GM21526 (cell line): Measurements from ENCODE around the gene METTL6.
"Not testable (repeated sequence)": the region's sequence is repeated elsewhere in the genome, so short reads cannot be mapped to it uniquely, and the experiment has no call there.

Source experiments
- ATAC-seq: cut with Tn5 transposase; IDR thresholded peaks from one replicate; pipeline ENCODE4 v1.9.1; 2021; ENCODE audit warnings: moderate library complexity; ENCODE audit not compliant: unreplicated experiment, low FRiP score

The METTL6 gene

DNA sequence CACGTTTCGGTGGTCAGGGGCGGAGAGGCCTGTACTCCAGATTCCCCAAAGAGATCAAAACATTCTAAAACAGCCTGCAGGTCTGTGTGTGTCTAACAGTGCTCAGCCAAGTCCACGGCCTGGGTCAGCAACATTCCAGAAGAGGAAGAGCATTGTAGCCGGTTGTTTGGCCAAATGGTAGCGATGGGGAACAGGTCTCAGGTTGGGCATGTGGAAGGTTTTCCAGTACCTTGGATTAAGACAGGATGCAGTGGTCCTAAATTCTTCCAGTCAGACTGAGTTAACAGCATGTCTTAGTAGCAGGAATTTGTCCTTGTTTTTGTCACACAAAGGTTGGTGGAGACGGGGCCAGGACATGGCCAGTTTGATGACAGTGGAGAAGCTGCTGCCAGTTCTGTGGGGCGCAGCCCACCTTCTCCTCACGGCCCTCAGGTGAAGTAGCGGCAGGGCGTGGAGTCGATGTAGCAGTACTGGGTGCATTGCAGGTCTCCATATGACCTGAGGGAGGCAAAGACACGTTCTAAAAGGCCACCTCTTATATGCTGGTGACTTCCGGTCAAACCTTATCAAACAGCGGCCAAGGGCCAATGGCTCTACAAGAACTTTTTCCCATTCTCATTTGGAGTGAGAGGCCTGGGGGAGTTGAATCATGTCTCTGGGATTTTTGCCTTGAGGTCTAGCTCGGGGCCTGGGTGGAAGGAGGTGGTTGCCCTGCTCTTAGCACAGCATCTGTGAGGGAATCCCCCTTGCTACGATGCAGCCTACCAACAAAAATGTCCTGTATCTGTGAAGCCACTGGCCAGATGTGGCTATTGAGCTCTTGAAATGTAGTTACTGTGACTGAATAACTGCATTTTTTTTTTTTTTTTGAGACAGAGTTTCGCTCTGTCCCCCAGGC lies 24.1 kb upstream of the METTL6 start:
- no peak for ATAC-seq

DNA sequence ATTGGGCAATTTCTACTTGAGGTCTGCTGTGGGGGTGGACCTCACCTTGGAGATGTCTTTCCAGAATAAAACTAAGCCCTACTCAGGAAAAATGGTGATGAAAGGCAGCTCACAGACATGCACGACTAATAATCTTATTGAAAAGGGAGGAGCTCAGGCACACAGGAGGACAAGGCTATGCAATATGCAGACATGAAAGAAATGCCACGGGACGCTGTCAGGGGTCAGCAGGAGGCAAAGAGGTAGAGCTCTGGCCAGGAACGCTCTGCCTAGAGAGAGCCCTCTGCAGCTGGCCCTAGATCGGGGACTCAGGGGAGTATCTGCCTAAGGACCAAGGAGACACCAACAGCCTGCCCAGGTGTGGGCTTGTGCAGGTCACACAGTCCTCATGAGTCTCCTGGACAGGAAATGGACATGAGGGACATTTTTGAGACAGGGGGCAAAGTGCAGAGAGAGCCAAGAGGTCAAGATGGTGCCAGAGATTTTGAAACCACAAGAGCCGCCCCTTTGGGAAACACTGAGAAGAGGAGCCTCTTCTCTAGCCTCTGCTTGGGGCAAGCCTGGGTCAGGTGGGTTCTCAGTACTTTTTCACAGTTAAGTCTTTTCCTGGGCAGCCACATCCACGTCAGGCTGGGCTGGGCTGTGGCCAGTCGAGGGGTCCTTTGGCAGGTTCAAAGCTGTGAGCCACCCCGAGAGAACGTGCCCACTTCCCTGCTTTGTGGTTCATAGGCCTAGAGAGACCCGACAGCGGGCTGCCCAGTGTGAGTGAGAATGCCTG lies 23.3 kb upstream of the METTL6 start:
- no peak for ATAC-seq

DNA sequence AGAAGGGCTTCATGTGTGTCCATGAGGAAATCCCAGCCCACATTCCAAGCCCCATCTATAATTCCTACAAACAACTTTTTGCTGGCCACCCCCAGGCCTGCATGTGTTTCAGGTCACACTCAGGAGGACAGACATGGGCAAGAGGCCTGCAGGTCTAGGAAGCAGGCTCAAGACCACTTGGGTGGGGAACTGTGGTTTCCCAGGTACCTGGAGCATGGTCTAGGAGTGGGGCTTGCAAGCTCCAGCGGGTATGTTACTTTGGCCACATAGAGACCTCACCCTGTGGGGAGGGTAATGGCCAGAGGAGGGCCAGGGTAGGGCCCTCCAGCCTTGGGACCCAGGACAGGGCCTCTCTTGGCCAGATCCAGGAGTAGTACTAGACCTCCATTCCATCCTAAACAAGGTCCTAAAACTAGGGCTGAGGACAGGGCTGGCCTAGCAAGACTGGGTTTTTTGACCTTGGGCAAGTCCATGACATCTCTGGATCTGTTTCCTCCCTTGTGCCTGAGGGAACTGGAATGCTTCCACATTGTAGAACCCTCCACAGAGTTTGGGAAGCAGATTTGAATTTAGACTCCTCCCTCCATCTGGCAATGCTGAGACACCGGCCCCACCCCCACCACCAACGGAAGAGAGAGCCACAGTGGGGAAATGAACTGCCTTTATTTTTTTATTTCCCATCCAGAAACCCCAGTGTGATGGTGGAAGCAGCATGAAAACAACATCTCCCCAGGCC lies 22.3 kb upstream of the METTL6 start:
- no peak for ATAC-seq

DNA sequence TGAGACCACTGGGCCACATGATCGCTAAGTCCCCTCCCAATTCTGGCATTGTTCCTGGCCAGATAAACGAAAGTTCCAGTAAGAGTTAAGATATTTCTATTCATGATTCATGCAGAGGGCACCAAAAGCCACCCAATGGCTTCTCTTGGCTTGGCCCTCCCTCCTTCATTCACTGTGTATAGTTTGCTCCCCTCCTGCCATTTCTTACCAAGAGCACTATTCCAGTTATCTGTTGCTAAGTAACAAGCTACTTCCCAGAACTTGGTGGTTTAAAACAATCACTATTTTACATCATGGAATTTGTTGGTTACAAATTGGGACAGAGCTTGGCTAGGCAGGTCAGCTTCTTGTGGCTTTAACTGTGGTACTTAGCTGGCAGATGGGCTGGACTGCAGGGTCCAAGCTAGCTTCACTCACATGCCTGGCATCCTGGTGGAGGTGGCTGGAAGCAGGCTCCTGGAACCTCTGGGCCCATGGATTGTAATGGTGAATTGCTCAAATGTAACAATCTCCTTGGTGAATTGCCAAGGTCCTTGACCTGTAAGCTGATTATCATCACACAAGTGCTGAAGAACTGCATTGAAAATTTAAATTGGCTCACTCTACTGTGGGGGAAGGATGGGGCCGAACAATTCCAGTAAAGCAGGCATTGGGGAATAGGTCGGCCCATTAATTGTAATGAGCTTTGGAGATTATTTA lies 16.6 kb upstream of the METTL6 start:
- no peak for ATAC-seq

- no peak for ATAC-seq
Observed at GRCh38 chr3:15440891-15441290, 13.5 kb upstream of the METTL6 start.

- no peak for ATAC-seq
Observed at GRCh38 chr3:15439476-15439875, 12.1 kb upstream of the METTL6 start.

DNA sequence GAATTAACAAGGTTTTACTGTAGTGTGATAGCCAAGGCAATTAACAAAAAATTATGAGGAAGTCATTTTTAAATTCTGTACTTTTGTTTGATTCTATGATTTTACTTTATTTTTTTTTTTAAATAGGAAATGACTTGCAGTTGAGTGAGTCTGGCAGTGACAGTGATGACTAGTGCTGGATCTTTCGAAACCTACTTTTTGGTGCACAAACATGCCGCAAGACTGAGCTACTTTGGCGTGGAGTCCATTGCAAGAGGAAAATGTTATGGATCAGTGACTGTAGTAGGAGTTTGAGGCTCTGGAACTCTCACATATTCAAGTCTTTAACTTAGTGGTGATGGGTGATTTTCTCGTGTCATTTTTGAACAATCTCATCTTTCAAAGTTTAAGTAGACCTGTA lies 11.6 kb upstream of the METTL6 start:
- ATAC-seq: no peak

- no peak for ATAC-seq
Observed at GRCh38 chr3:15436246-15436645, 8.9 kb upstream of the METTL6 start.

GRCh38 chr3:15434756-15435155 lies 7.4 kb upstream of the METTL6 start:
- no peak for ATAC-seq

DNA sequence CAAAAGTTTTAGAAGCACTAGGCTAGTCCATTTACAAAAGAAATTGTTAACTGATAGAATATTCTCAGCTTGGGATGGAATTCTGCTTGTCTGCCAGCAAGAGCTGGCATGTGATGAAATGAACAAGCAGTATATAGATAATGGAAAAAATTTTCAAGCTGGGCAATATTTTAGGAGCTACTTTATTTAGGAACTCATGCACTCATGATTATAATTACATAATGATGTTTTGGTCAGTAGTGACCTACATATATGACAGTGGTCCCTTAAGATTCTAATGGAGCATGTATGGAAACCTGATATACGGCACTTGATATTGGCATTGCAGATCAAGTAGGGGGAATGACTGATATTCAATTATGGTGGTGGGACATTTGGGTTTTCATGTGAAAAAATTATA lies 6.2 kb upstream of the METTL6 start:
- no peak for ATAC-seq

DNA sequence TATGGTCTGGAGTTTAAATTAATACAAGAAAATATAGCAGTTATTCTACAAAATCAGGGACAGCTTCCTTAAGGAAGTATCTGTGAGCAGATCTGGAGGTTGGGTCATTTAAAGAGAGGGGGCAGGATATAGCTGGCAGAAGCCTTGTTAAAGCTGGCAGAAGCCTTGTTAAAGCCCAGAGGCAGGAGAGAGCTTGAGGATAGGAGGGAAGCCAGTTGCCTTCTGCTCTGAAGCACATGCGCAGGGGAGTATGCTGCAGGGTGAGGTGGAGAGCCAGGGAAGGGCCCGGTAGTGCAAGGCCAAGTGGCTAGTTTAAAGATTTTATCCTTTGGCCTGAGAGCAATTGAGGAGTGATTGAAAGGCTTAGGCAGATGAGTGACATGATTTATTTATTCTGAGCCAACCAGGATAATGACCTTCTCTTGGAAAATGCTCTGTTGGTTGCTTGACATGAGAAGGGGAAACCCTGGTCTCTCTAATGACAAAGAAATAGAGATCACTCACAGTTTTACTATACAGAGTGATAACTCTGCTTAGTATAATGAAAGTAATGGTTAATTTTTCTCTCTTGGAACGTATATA lies 4.0 kb upstream of the METTL6 start:
- ATAC-seq: no peak

DNA sequence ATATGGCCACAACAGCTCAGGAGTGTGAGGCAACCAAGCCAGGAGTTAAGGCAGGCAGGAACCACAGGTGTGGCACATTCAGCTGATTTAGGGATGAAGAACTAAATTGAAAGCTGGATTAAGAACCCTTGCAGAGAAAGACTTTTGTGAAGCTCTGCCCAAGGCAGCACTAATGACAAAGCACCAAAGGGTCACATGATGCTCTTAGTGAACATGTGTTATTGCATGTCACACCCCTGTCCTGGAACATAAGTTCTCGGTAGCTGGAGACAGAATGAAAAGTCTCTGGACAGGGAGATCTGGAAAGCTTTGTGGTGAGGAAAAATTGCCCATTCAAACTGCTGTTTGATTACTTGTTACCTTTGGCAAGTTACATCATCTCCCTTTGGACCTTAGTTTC lies 3.3 kb upstream of the METTL6 start:
- no peak for ATAC-seq

GRCh38 chr3:15429080-15429479 lies 1.7 kb upstream of the METTL6 start:
- ATAC-seq: no peak

DNA sequence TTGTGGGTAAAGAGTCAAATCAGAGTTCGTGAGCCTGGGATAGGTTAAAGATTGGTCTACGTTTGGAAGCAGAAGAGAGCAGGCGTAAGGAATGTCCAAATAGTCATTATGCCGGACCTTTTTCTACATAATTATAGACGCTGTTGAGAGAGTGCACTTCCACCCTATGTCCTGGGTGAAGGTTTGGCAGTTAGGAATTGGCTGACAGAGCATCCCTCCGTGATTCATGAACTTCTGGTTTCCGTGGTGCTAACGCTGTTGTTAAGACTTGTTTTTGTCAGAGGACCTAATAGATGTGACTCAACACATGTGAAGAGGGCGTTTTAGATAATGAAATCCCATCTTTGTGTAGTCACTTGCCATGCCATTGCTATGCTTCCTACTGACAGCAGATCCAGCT lies 1.2 kb upstream of the METTL6 start:
- ATAC-seq: no peak

- no peak for ATAC-seq
Observed at GRCh38 chr3:15427981-15428380, 637 bp upstream of the METTL6 start.

DNA sequence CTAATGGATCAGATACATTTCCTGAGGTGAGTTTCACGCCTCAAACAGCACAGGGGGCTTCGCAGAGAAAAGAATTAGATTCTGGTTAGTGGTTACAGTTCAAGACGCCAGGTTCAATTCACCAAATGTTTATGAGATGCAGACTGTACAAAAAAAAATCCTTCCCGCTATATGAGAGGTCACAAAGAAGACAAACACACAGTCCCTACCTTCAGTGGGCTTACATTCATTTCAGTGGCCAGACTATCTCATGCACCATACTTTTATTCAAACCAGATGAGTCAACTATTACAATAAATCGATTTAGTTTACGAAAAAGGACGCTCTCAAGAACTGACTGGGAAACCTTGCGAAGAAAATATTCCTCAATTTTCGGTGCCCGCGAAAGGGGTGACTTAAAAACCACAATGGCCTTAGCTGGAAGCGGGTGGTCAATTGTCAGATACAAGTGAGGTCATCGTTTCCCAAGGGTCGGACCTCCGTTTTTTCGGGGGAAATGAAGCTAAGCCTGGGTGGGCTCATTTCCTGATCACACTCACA lies 695 bp downstream of the METTL6 start:
- ATAC-seq: no peak

GRCh38 chr3:15420871-15421270 lies 6.5 kb downstream of the METTL6 start:
- no peak for ATAC-seq

GRCh38 chr3:15410966-15411365 lies 16.4 kb downstream of the METTL6 start:
- not testable (repeated sequence) for ATAC-seq

- ATAC-seq: no peak
Observed at GRCh38 chr3:15409774-15410173, 17.6 kb downstream of the METTL6 start.

- no peak for ATAC-seq
Observed at GRCh38 chr3:15409239-15409638, 18.1 kb downstream of the METTL6 start.
